HepG2 (cell line): ENCODE measurements around the gene DSCAM. TPM values are rescaled to one million over a fixed set of nuclear protein-coding genes. Genes with fewer than 3 reads are reported as not detected.

ENCODE experiments used
- ATAC-seq: fragments of 200-7000 bp; cut with Tn5 transposase; 3 replicates; pipeline ENCODE4 v1.9.1; 2020; ENCODE audit warnings: mild to moderate bottlenecking, moderate library complexity
- BruUV-seq: library from RNA; stranded (reverse); fragments of 400-500 nt; replicated peaks from 2 replicates; lab custom pipeline; 2021; lab: Mats Ljungman, UMichigan
- CTCF ChIA-PET: fragments of 300-600 bp; formaldehyde crosslinking; extraction: SDS; loops from one replicate; lab custom pipeline; 2021; ENCODE audit warnings: low total read pairs, inconsistent platforms, low intra/inter-chr PET ratio; lab: Yijun Ruan, JAX
- POLR2A ChIA-PET: fragments of 350-600 bp; sonication (Branson Sonifier 250); formaldehyde crosslinking; loops from one replicate; lab custom pipeline; 2020; ENCODE audit warnings: antibody characterized with exemption, inconsistent platforms; lab: Yijun Ruan, JAX
- DNase-seq: peaks from one replicate; pipeline ENCODE4 v3.0.0-alpha.2; 2015; ENCODE audit warnings: low spot score
- FAIRE-seq: peaks from 3 replicates; lab custom pipeline; 2011; peaks lifted over from hg19 to GRCh38; lab: Jason Lieb, UNC
- H2AFZ ChIP-seq: one replicate; pipeline ENCODE4 v1.6.1; 2011; ENCODE audit warnings: low read length, inconsistent platforms
- H3K27ac ChIP-seq: fragments of 300-600 bp; 3 replicates; pipeline ENCODE4 v1.8.0; 2011; ENCODE audit warnings: mixed run types, mild to moderate bottlenecking, mixed read lengths, low read length, inconsistent platforms; ENCODE audit not compliant: insufficient read depth; ENCODE audit errors: extremely low read length
- H3K27me3 ChIP-seq, 2 experiments: fragments of 200-600 bp in 1 of 2; 2 replicates in 1 of 2; 3 replicates in 1 of 2; pipeline versions ENCODE4 v1.6.0 to v1.8.0; 2011; ENCODE audit warnings: low read length in 2 of 2, mild to moderate bottlenecking in 2 of 2, moderate library complexity in 2 of 2, inconsistent platforms in 1 of 2; ENCODE audit not compliant: insufficient read depth in 2 of 2, control insufficient read depth in 1 of 2
- H3K36me3 ChIP-seq, 2 experiments: fragments of 200-600 bp in 1 of 2; replicated peaks in 1 of 2; 2 replicates in 1 of 2; 3 replicates in 1 of 2; pipeline versions ENCODE4 v1.5.1 to v1.8.0; 2011; ENCODE audit warnings: low read length in 2 of 2, inconsistent platforms in 1 of 2; ENCODE audit not compliant: insufficient read depth in 2 of 2, control insufficient read depth in 1 of 2
- H3K4me1 ChIP-seq: 2 replicates; pipeline ENCODE4 v1.5.1; 2012; ENCODE audit warnings: low read length, inconsistent platforms; ENCODE audit not compliant: insufficient read depth
- H3K4me2 ChIP-seq: 2 replicates; pipeline ENCODE4 v1.6.0; 2011; ENCODE audit warnings: low read depth, low read length, inconsistent platforms
- H3K4me3 ChIP-seq, 3 experiments: fragments of 200-600 bp in 1 of 3; sonication (generic), shearing (Covaris generic) in 1 of 3; replicated peaks in 1 of 3; 2 replicates each; pipeline ENCODE4 v1.5.1; 2011 to 2016; ENCODE audit warnings: low read length in 3 of 3, inconsistent platforms in 2 of 3, low read depth in 2 of 3, mild to moderate bottlenecking in 2 of 3, control low read depth in 1 of 3, mixed read lengths in 1 of 3; ENCODE audit not compliant: insufficient read depth in 1 of 3
- H3K79me2 ChIP-seq: one replicate; pipeline ENCODE4 v1.6.1; 2011; ENCODE audit warnings: low read length, inconsistent platforms; ENCODE audit not compliant: insufficient read depth
- H3K9ac ChIP-seq: 2 replicates; pipeline ENCODE4 v1.6.0; 2011; ENCODE audit warnings: mild to moderate bottlenecking, low read depth, low read length, inconsistent platforms; ENCODE audit not compliant: insufficient read depth
- H3K9me3 ChIP-seq: 2 replicates; pipeline ENCODE4 v1.5.1; 2012; ENCODE audit warnings: mild to moderate bottlenecking, low read length
- H4K20me1 ChIP-seq: 2 replicates; pipeline ENCODE4 v1.6.0; 2011; ENCODE audit warnings: inconsistent platforms, mild to moderate bottlenecking, low read length, moderate library complexity; ENCODE audit not compliant: insufficient read depth
- FOXO4 ChIP-seq: sonication (generic); formaldehyde crosslinking; conservative IDR thresholded peaks from 2 replicates; pipeline ENCODE4 v1.8.1; 2023; ENCODE audit warnings: missing genetic modification reagents
- GZF1 ChIP-seq: sonication (generic); formaldehyde crosslinking; IDR thresholded peaks from 2 replicates; pipeline ENCODE4 v1.5.1; 2020; ENCODE audit warnings: mild to moderate bottlenecking, missing genetic modification reagents
- NFKB2 ChIP-seq: sonication (generic); formaldehyde crosslinking; IDR thresholded peaks from 2 replicates; pipeline ENCODE4 v1.4.0; 2020; ENCODE audit warnings: missing genetic modification reagents, borderline replicate concordance
- NR2F1 ChIP-seq, 2 experiments: fragments of 450-650 bp in 1 of 2; formaldehyde crosslinking in 1 of 2; IDR thresholded peaks; 2 replicates each; pipeline versions ENCODE4 v1.5.0 to v1.6.1; 2016 to 2020; ENCODE audit warnings: mild to moderate bottlenecking in 1 of 2, missing compliant biosample characterization in 1 of 2, missing genetic modification reagents in 1 of 2, moderate library complexity in 1 of 2
- POLR2AphosphoS2 ChIP-seq: IDR thresholded peaks from 2 replicates; pipeline ENCODE4 v1.6.1; 2011; ENCODE audit warnings: low read depth, low read length, improper control_type of control experiment
- SKI ChIP-seq: fragments of 450-650 bp; IDR thresholded peaks from one replicate; pipeline ENCODE4 v1.6.1; 2018; ENCODE audit warnings: mild to moderate bottlenecking; ENCODE audit not compliant: partially characterized antibody
- SP5 ChIP-seq: IDR thresholded peaks from 2 replicates; pipeline ENCODE4 v1.6.1; 2016; ENCODE audit warnings: low read depth, borderline replicate concordance
- THAP11 ChIP-seq: IDR thresholded peaks from 2 replicates; pipeline ENCODE4 v1.6.1; 2016; ENCODE audit warnings: missing biosample characterization, missing genetic modification reagents
- ZBTB38 ChIP-seq: sonication (generic); formaldehyde crosslinking; IDR thresholded peaks from 2 replicates; pipeline ENCODE4 v1.5.1; 2020; ENCODE audit warnings: mild to moderate bottlenecking, missing genetic modification reagents
- ZNF225 ChIP-seq: sonication (generic); formaldehyde crosslinking; IDR thresholded peaks from 2 replicates; pipeline ENCODE4 v1.4.0; 2020; ENCODE audit warnings: mild to moderate bottlenecking, missing genetic modification reagents
- ZNF296 ChIP-seq: sonication (generic); formaldehyde crosslinking; conservative IDR thresholded peaks from 2 replicates; pipeline ENCODE4 v1.5.0; 2020; ENCODE audit warnings: mild to moderate bottlenecking, missing genetic modification reagents
- ZNF30 ChIP-seq: sonication (generic); formaldehyde crosslinking; IDR thresholded peaks from 2 replicates; pipeline ENCODE4 v1.5.0; 2020; ENCODE audit warnings: mild to moderate bottlenecking, missing genetic modification reagents
- ZNF891 ChIP-seq: sonication (generic); formaldehyde crosslinking; IDR thresholded peaks from 2 replicates; pipeline ENCODE4 v1.5.0; 2020; ENCODE audit warnings: mild to moderate bottlenecking, missing genetic modification reagents
- WGBS: methylation state at CpG from one replicate; pipeline ENCODE4 v1.1.6; 2017; ENCODE audit warnings: low lambda C conversion rate; 5-methylcytosine and 5-hydroxymethylcytosine counted together
- in situ Hi-C: cut with HindIII; loops from 2 replicates; pipeline ENCODE4 v1.10.0; 2017; ENCODE audit warnings: low pct_unique_long_range_greater_than_20kb; ENCODE audit not compliant: extremely low pct_ligation_motif_present
- intact Hi-C: fragments of 100-400 bp; cut with micrococcal nuclease; formaldehyde crosslinking; loops from one replicate; pipeline ENCODE4 v1.10.0; 2022; ENCODE audit not compliant: unreplicated experiment
- polyA plus RNA-seq, 8 experiments: library from polyadenylated mRNA; depleted of rRNA in 3 of 8; stranded (reverse) in 7 of 8; unstranded in 1 of 8; fragments of >200 nt; fragmentation: Illumina TruSeq in 4 of 8; extraction: Trizol in 4 of 8; gene quantifications; 2 replicates each; pipeline versions ENCODE4 v1.2.1 to v1.2.3, GENCODE V29; 2011 to 2016; ENCODE audit warnings: low read depth in 4 of 8, missing spikeins in 1 of 8, mixed read lengths in 1 of 8; ENCODE audit not compliant: insufficient read depth in 1 of 8
- total RNA-seq, 5 experiments: library from RNA; depleted of rRNA; stranded (reverse); fragments of >200 nt; fragmentation: Illumina TruSeq; extraction: Trizol; gene quantifications; 2 replicates each; pipeline ENCODE4 v1.2.3, GENCODE V29; 2016; ENCODE audit warnings: low read depth in 1 of 5
- TF ChIP-seq, protein P1 (sequence below): sonication (generic); formaldehyde crosslinking; IDR thresholded peaks from 2 replicates; pipeline ENCODE4 v1.5.0; 2020; ENCODE audit warnings: missing genetic modification reagents
- TF ChIP-seq, protein P2 (sequence below): fragments of 450-650 bp; IDR thresholded peaks from 2 replicates; pipeline ENCODE4 v1.6.1; 2016
- TF ChIP-seq, protein P3 (sequence below): sonication (generic); formaldehyde crosslinking; IDR thresholded peaks from 2 replicates; pipeline ENCODE4 v1.4.0; 2020; ENCODE audit warnings: missing genetic modification reagents

DSCAM gene
- total and polyA plus RNA-seq, 2 of the 13 experiments (the other 11 are each of a cell fraction or from before 2014, with no cell fraction given) = not detected

GRCh38 chr21:40117236-40117635, 729.7 kb downstream of the DSCAM start:
- H3K36me3 ChIP-seq = no peaks in the 10 kb centered on the region
- H3K4me1 ChIP-seq = no peaks in the 10 kb centered on the region
- WGBS = 45% methylated on average over 4 of the region's 4 CpGs
- FAIRE-seq (no peak), DNase-seq (no peak), ATAC-seq (no peak)
- intact Hi-C loops = no loop called here
- no peaks in the 10 kb centered on the region for H3K79me2 ChIP-seq
- peaks cover 14% of the 10 kb centered on the region for H3K9me3 ChIP-seq
- no peaks in the 10 kb centered on the region for H4K20me1 ChIP-seq
- no peak overlapping the region for H3K4me3 ChIP-seq
- no peak overlapping the region for H2AFZ ChIP-seq
- no peak overlapping the region for H3K27ac ChIP-seq
- no TSS peak for BruUV-seq
- no peaks in the 10 kb centered on the region for H3K27me3 ChIP-seq
- no peak overlapping the region for H3K4me2 ChIP-seq
- no peak for TF ChIP-seq POLR2AphosphoS2
- TF ChIP-seq, protein P1, sequence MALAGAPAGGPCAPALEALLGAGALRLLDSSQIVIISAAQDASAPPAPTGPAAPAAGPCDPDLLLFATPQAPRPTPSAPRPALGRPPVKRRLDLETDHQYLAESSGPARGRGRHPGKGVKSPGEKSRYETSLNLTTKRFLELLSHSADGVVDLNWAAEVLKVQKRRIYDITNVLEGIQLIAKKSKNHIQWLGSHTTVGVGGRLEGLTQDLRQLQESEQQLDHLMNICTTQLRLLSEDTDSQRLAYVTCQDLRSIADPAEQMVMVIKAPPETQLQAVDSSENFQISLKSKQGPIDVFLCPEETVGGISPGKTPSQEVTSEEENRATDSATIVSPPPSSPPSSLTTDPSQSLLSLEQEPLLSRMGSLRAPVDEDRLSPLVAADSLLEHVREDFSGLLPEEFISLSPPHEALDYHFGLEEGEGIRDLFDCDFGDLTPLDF (CRISPR knock-in tag) = no peak
- TF ChIP-seq ZNF891 (CRISPR knock-in tag) = no peak
- TF ChIP-seq NR2F1 (CRISPR knock-in tag; IDR thresholded peaks at IDR 0.05) = no peak
- TF ChIP-seq, protein P2, sequence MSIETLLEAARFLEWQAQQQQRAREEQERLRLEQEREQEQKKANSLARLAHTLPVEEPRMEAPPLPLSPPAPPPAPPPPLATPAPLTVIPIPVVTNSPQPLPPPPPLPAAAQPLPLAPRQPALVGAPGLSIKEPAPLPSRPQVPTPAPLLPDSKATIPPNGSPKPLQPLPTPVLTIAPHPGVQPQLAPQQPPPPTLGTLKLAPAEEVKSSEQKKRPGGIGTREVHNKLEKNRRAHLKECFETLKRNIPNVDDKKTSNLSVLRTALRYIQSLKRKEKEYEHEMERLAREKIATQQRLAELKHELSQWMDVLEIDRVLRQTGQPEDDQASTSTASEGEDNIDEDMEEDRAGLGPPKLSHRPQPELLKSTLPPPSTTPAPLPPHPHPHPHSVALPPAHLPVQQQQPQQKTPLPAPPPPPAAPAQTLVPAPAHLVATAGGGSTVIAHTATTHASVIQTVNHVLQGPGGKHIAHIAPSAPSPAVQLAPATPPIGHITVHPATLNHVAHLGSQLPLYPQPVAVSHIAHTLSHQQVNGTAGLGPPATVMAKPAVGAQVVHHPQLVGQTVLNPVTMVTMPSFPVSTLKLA = no peak
- no peak for TF ChIP-seq ZNF225 (CRISPR knock-in tag)
- no peak for TF ChIP-seq NFKB2 (CRISPR knock-in tag)
- TF ChIP-seq ZNF296 (CRISPR knock-in tag) = no peak
- TF ChIP-seq SP5 (CRISPR knock-in tag) = no peak
- TF ChIP-seq THAP11 (CRISPR knock-in tag) = no peak
- TF ChIP-seq GZF1 (CRISPR knock-in tag) = no peak
- no peak for TF ChIP-seq SKI
- no peak for TF ChIP-seq FOXO4 (CRISPR knock-in tag)
- TF ChIP-seq, protein P3, sequence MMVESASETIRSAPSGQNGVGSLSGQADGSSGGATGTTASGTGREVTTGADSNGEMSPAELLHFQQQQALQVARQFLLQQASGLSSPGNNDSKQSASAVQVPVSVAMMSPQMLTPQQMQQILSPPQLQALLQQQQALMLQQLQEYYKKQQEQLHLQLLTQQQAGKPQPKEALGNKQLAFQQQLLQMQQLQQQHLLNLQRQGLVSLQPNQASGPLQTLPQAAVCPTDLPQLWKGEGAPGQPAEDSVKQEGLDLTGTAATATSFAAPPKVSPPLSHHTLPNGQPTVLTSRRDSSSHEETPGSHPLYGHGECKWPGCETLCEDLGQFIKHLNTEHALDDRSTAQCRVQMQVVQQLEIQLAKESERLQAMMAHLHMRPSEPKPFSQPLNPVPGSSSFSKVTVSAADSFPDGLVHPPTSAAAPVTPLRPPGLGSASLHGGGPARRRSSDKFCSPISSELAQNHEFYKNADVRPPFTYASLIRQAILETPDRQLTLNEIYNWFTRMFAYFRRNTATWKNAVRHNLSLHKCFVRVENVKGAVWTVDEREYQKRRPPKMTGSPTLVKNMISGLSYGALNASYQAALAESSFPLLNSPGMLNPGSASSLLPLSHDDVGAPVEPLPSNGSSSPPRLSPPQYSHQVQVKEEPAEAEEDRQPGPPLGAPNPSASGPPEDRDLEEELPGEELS (CRISPR knock-in tag) = no peak
- no peak for TF ChIP-seq ZNF30 (CRISPR knock-in tag)
- no peak for TF ChIP-seq ZBTB38 (CRISPR knock-in tag)
- in situ Hi-C loops = loop anchor here (25.0 kb wide), 1 partner anchor 330 kb away; no protein-coding TSS in a partner anchor
- ChIA-PET CTCF (no interaction called here), POLR2A (no interaction called here)
- no peak overlapping the region for H3K9ac ChIP-seq
